Activated CD4-positive, alpha-beta memory T cell treated with anti-CD3 and anti-CD28 coated beads, Interleukin-2, amount 10 ng/mL, durations not matched to agents 7 days and 5 days (primary cell): Measurements from ENCODE around the gene PKN1. TPM values are rescaled to one million over a fixed set of nuclear protein-coding genes. Genes with fewer than 3 reads are reported as not detected.

Source experiments
- CTCF ChIA-PET: fragments of 350-600 bp; sonication (Branson Sonifier 250); formaldehyde crosslinking; loops from one replicate; lab custom pipeline; 2021; ENCODE audit warnings: antibody characterized with exemption, inconsistent platforms; lab: Charles Lee
- POLR2A ChIA-PET: fragments of 350-600 bp; sonication (Branson Sonifier 250); formaldehyde crosslinking; loops from one replicate; lab custom pipeline; 2021; ENCODE audit warnings: antibody characterized with exemption; lab: Charles Lee
- DNase-seq: peaks from one replicate; pipeline ENCODE4 v3.0.0-alpha.2; 2020
- H3K27ac Mint-ChIP-seq: one replicate; pipeline ENCODE4 v1.8.0; 2021; ENCODE audit warnings: mild to moderate bottlenecking, mixed read lengths
- H3K27me3 Mint-ChIP-seq: one replicate; pipeline ENCODE4 v1.8.0; 2021; ENCODE audit warnings: mixed read lengths
- H3K36me3 Mint-ChIP-seq: one replicate; pipeline ENCODE4 v1.8.0; 2021; ENCODE audit warnings: low read depth, mixed read lengths
- H3K4me1 Mint-ChIP-seq: one replicate; pipeline ENCODE4 v1.8.0; 2021; ENCODE audit warnings: mixed read lengths
- H3K4me3 Mint-ChIP-seq: one replicate; pipeline ENCODE4 v1.8.0; 2021; ENCODE audit warnings: mild to moderate bottlenecking, mixed read lengths
- H3K9me3 Mint-ChIP-seq: one replicate; pipeline ENCODE4 v1.8.0; 2021; ENCODE audit warnings: mixed read lengths
- total RNA-seq, 2 experiments: library from RNA; stranded (reverse); gene quantifications; one replicate each; pipeline ENCODE4 v1.2.3, GENCODE V29; 2021

PKN1 gene
- total RNA-seq, 2 experiments from 2014 or later = 219 to 232 TPM

GRCh38 chr19:14516746-14517438 lies 83.8 kb downstream of the PKN1 start:
- Mint-ChIP-seq H3K27ac (peak overlapping the region; percentile 86), H3K27me3 (no peaks in the 10 kb centered on the region), H3K4me3 (peak overlapping the region; percentile 79), H3K36me3 (peaks cover 42% of the 10 kb centered on the region), H3K9me3 (no peaks in the 10 kb centered on the region), H3K4me1 (peaks cover 53% of the 10 kb centered on the region)
- POLR2A ChIA-PET = interaction anchor here (1.0 to 9.4 kb wide), 16 partner anchors 9 to 436 kb away, joined by 3 to 316 read pairs (median 5); partner anchors contain the start of genes ADGRE5, DDX39A, GIPC1 and TECR
- peak; percentile 36 for DNase-seq
- CTCF ChIA-PET = interaction anchor here (1.1 to 4.7 kb wide), 2 partner anchors 11 to 35 kb away, joined by 3 to 39 read pairs; no protein-coding TSS in a partner anchor

DNA sequence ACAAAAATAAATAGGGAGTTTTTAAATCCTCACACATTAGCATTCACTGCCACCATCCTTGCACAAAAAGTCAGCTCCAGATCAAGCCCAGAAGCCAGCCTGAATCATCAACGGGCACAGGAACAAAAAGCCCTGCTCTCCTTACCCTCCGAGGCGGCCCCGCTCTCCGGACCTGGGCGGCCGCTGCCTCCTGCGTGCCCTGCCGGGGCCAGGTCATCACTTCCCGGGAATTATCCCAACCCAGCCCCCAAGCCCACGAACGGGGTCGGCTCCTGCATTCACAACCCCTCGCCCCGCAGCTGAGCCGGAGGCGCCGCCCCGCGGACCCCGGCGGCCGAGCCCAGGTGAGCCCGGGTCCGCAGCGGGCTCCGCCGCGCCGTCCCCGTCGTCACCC lies 84.3 kb downstream of the PKN1 start:
- POLR2A ChIA-PET = interaction anchor here (1.0 to 9.4 kb wide), 18 partner anchors 8 to 436 kb away, joined by 3 to 316 read pairs (median 6); partner anchors contain the start of genes ADGRE5, ASF1B, DDX39A and GIPC1
- Mint-ChIP-seq H3K36me3 (peaks cover 42% of the 10 kb centered on the region), H3K27me3 (no peaks in the 10 kb centered on the region), H3K27ac (peak overlapping the region; percentile 86), H3K4me1 (peaks cover 59% of the 10 kb centered on the region), H3K4me3 (peak overlapping the region; percentile 79), H3K9me3 (no peaks in the 10 kb centered on the region)
- no peak for DNase-seq
- CTCF ChIA-PET = interaction anchor here (0.8 to 4.7 kb wide), 3 partner anchors 12 to 56 kb away, joined by 3 to 39 read pairs (median 3); no protein-coding TSS in a partner anchor

DNA sequence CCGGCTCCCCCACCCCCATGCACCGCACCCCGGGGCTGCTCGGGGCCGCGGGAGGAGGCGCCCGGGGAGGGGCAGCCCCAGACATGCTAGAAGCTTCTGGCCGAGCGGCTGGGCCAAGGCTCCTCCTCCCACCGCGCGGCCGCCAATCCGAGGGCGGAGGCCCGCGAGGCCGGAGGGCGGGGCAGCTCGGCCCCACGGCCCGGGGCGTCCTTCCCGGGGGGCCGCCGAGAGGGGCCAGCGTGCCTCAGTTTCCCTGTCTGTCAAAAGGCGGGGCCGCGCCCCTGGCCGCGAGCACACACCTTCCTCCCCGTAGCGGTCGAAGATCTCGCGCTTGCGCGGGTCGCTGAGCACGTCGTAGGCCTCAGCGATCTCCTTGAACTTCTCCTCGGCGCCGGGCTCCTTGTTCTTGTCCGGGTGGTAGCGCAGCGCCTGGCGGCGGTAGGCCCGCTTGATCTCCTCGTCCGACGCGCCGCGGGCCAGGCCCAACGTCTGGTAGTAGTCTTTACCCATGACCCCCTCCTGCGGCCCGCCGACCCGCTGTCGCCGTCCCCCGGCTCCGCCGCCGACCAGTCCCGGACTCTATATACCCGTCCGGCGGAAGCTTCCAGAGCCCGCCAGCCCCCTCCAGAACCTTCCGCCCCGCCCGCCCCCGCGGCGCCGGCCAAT lies 84.9 kb downstream of the PKN1 start, which contains the start of gene DNAJB1:
TSS of gene DNAJB1 (minus strand) at position 558 of the 666 bp plus-strand sequence. CDS start at position 510, 48 bp downstream.
- H3K9me3 Mint-ChIP-seq = no peaks in the 10 kb centered on the region
- H3K36me3 Mint-ChIP-seq = peaks cover 42% of the 10 kb centered on the region
- H3K4me3 Mint-ChIP-seq = peak within 1 kb of the TSS; percentile 79
- DNase-seq = peak; percentile 79
- no peaks in the 10 kb centered on the region for H3K27me3 Mint-ChIP-seq
- H3K4me1 Mint-ChIP-seq = peaks cover 64% of the 10 kb centered on the region
- ChIA-PET POLR2A (interaction anchor here (0.5 to 9.4 kb wide), 33 partner anchors 8 to 636 kb away, joined by 3 to 316 read pairs (median 4); partner anchors contain the start of genes ADGRE5, ASF1B, DDX39A and GIPC1), CTCF (interaction anchor here (0.6 to 4.7 kb wide), 8 partner anchors 10 to 56 kb away, joined by 3 to 39 read pairs (median 3); no protein-coding TSS in a partner anchor)
- H3K27ac Mint-ChIP-seq = peak within 1 kb of the TSS; percentile 93

DNA sequence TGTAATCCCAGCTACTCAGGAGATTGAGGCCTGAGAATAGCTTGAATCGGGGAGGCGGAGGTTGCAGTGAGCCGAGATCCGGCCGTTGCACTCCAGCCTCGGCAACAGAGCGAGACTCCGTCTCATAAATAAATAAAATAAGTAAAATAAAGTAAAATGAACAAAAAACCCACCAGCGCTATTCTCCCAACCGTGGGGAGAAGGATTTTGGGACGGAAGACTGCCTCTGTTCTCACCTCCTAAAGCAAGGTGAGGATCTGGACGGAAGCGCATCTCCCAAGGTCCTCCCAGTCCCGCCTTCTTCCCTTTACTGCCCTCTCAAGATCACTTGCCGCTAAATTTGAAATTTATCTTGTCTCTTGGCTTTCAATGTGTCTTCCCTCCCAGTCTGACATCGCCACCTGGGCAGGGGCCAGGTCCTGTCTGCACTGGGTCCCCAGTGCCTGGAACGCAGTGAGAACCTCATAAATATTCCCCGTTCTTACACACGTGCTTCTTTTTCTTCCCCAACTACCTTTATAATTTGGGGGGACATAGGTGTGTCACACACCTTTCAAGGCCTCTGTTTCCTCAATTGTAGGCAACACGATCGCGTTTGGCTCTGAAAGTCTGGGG lies 86.2 kb downstream of the PKN1 start:
- POLR2A ChIA-PET = interaction anchor here (1.0 to 9.4 kb wide), 3 partner anchors 12 to 673 kb away, joined by 3 to 316 read pairs (median 84); partner anchors contain the start of genes GIPC1 and TECR
- Mint-ChIP-seq H3K27me3 (no peaks in the 10 kb centered on the region), H3K9me3 (no peaks in the 10 kb centered on the region), H3K4me3 (peak overlapping the region; percentile 79), H3K27ac (peak overlapping the region; percentile 90), H3K4me1 (peaks cover 77% of the 10 kb centered on the region), H3K36me3 (peaks cover 34% of the 10 kb centered on the region)
- no peak for DNase-seq
- CTCF ChIA-PET = interaction anchor here (4.7 kb wide), 1 partner anchor 14 kb away, joined by 39 read pairs; no protein-coding TSS in a partner anchor

GRCh38 chr19:14519860-14520407 lies 86.8 kb downstream of the PKN1 start:
- CTCF ChIA-PET = no interaction called here
- peak overlapping the region; percentile 79 for H3K4me3 Mint-ChIP-seq
- H3K36me3 Mint-ChIP-seq = peaks cover 28% of the 10 kb centered on the region
- H3K9me3 Mint-ChIP-seq = no peaks in the 10 kb centered on the region
- no peaks in the 10 kb centered on the region for H3K27me3 Mint-ChIP-seq
- peak overlapping the region; percentile 86 for H3K27ac Mint-ChIP-seq
- no peak for DNase-seq
- H3K4me1 Mint-ChIP-seq = peaks cover 72% of the 10 kb centered on the region
- POLR2A ChIA-PET = interaction anchor here (1.0 to 9.4 kb wide), 4 partner anchors 12 to 673 kb away, joined by 3 to 316 read pairs (median 44); partner anchors contain the start of genes ASF1B, GIPC1 and TECR

DNA sequence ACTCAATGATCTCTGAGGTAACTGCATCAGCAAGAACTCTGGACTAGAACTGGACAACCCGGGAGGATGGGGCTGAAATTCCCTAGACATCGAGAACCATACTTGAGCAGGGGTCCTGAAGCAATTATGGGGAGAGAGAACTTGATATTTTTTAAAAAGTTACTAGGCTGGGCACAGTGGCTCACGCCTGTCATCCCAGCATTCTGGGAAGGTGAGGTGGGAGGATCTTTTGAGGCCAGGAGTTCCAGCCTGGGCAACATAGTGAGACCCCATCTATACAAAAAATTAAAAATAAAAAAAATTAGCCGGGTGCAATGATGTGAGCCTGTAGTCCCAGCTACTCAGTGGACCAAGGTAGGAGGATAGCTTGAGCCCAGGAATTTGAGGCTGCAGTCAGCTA lies 87.4 kb downstream of the PKN1 start:
- POLR2A ChIA-PET = interaction anchor here (1.5 to 9.4 kb wide), 4 partner anchors 9 to 384 kb away, joined by 4 to 316 read pairs (median 44); partner anchors contain the start of genes ASF1B, GIPC1 and TECR
- Mint-ChIP-seq H3K4me1 (peaks cover 66% of the 10 kb centered on the region), H3K4me3 (no peak overlapping the region), H3K27ac (peak overlapping the region; percentile 86), H3K9me3 (no peaks in the 10 kb centered on the region), H3K36me3 (peaks cover 22% of the 10 kb centered on the region), H3K27me3 (no peaks in the 10 kb centered on the region)
- no peak for DNase-seq
- CTCF ChIA-PET = interaction anchor here (0.7 kb wide), 1 partner anchor 17 kb away, joined by 3 read pairs; no protein-coding TSS in a partner anchor

Other genes with a start within 250 kb of the PKN1 start
- gene ADGRL1, start 227.1 kb upstream of the PKN1 start, total RNA-seq = 1 to 10 TPM; 6.5 to 6.7 TPM
- 100 to 1,000 TPM; 293 to 299 TPM for gene ADGRE5, start 51.9 kb upstream of the PKN1 start, total RNA-seq
- 100 to 1,000 TPM; 233 to 234 TPM for gene DDX39A, start 14.0 kb upstream of the PKN1 start, total RNA-seq
- gene PTGER1, start 42.0 kb downstream of the PKN1 start, total RNA-seq = 1 to 10 TPM in 1 of 2 experiments, under 1 TPM in 1; 0.93 to 1.3 TPM
- 10 to 100 TPM; 39.8 to 40.0 TPM for gene GIPC1, start 62.8 kb downstream of the PKN1 start, total RNA-seq
- gene DNAJB1, start 85.1 kb downstream of the PKN1 start, total RNA-seq = 100 to 1,000 TPM; 108 to 114 TPM
- 100 to 1,000 TPM; 171 to 178 TPM for gene TECR, start 96.3 kb downstream of the PKN1 start, total RNA-seq
- 10 to 100 TPM; 91.6 to 93.0 TPM for gene NDUFB7, start 138.8 kb downstream of the PKN1 start, total RNA-seq
- not detected for gene CLEC17A, start 149.8 kb downstream of the PKN1 start, total RNA-seq
- not detected for gene ADGRE3, start 241.5 kb downstream of the PKN1 start, total RNA-seq